HG02938 (cell line): ENCODE data around the gene NAP1L4.

Experiments
- ATAC-seq: cut with Tn5 transposase; IDR thresholded peaks from one replicate; pipeline ENCODE4 v1.9.1; 2021; ENCODE audit warnings: mild to moderate bottlenecking, moderate library complexity; ENCODE audit not compliant: unreplicated experiment

NAP1L4 gene

DNA sequence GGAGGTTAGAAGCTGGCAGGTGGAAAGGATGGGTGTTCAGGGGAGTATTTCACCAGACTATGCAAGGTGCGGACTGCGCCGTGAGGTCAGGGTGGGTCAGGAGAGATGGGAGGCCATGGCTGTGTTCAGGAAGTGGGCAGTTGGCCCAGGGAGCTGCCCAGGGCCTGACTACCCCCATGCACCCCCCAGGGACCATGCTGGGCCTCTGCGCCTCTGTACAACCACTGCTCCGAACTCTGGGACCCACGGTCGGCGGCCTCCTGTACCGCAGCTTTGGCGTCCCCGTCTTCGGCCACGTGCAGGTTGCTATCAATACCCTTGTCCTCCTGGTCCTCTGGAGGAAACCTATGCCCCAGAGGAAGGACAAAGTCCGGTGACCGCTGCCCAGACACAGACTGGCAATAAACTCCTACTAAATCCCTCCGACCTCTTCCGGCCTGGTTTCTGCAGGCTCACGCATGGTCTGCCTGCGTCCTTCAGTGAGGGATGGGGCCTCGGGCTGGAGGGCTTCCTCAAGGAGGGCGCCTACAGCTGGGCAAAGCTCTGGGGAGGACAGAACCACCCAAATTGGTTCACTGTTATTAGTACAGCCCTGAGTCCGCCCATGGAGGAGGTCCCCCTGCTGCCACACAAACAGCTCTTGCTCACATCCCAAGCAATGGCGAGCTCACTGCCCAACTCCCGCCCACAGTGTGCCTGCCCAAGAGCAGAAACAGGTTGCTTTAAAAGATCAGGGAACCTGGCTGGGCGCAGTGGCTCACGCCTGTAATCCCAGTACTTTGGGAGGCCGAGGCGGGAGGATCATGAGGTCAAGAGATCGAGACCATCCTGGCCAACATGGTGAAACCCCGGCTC is 67.1 kb downstream of the NAP1L4 start:
- ATAC-seq = no peak

DNA sequence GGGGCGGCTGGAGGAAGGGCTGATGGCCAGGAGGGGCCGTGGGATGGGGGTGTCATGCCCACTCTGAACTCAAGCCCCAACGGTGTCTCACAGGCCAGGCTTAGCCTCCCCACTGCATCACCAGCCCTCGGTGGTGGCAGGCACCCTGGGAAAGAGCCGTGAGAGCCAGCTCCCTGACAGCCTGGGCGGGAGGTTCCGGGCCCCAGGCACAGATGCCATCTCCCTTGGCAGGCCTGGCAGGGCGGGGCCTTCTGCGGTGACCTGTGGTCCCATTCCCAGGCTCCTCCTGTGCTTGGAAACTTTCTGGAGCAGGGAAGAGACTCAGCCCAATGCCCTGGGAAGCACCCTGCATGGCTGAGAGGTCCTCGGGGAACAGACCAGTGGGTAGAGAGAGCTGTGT is 67.7 kb downstream of the NAP1L4 start:
- ATAC-seq = no peak

DNA sequence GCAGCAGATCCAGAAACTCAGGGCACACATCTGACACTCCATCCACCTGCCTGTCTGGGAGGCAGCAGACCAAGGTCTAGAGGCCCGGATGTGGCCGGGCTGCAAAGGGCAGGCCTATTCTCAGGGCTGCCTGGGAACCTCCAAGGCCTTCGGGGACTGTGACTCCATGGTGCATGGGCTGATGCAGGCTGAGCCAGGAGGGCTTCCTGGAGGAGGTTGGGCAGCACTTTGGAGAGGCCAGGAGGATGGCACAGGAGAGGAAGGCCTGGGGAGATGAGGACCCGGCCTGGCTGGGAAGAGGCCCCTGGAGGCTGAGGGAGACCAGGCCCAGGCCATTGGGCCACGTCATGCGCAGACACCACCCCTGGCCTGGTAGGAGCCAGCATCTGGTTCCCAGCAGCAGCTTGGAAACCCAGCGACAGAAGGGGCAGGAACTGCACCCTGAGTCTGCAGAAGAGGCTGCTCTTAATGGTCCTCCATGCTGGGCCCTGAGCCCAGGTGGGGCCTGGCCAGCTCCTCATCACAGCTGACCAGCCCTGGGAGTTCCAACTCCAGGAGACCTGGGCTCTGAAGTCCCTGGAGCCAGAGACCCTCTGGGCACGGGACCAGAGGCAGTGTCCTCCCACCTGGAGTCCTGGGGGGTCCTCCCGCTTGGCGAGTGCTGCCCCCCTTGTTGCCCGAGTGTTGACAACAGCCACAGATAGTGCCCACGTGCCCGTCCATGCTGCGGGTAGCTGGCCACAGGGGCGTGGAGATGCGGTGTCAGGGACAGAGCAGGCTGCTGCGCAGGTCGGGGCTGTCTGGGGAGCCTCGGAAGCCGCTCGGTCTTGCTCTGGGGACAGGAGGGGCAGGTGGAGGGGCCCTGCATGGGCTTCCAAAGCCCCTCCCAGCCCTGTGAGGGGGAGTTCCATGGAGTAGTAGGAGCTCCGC is 68.4 kb downstream of the NAP1L4 start:
- ATAC-seq = no peak

DNA sequence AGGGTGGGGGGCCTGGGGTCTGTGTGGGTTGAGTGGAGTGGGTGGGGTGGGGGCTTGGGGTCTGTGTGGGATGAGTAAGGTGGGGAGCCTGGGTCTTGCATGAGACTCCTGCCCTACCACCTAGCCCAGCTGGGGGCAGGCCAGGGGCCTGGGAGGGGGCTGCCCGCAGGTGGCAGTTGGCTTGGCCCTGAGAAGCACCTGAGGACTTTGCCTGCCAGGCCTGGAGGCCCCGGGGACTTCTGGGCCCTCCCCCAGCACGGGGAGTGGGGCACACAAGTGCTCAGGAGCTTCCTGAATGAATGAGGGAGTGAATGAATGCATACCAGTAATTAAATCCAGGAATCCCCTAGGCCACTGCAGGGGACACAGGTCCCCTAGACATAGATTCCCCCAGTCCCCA is 69.5 kb downstream of the NAP1L4 start:
- no peak for ATAC-seq

DNA sequence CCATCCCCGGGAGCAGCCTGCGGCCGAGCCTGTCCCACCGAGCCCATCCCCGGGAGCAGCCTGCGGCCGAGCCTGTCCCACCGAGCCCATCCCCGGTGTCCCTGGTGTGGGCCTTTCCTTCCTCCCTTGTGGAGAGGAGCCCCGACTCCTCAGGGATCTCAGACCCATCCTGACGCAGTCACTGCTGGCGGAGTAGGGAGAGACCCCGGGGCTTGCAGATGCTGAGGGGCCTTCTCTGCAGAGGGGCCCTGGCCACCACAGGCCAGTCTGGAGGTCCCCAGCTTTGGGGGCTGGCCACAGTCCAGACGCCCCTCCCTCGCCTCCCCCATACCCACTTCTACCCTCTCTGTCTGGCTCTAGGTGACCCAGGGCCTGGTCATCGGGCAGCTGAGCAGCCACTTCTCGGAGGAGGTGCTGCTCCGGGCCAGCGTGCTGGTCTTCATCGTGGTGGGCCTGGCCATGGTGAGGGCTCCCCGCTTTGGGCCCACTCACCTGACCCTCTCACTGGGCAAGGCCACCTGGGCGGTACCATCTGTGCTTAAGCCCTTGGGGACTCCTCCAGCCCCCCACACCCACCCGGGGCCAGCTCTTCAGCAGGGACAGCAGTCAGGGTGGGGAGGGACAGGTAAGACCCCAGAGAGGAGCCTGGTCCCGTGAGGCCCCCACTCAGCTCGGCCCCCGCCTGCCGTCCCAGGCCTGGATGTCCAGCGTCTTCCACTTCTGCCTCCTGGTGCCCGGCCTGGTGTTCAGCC is 70.2 kb downstream of the NAP1L4 start:
- no peak for ATAC-seq

DNA sequence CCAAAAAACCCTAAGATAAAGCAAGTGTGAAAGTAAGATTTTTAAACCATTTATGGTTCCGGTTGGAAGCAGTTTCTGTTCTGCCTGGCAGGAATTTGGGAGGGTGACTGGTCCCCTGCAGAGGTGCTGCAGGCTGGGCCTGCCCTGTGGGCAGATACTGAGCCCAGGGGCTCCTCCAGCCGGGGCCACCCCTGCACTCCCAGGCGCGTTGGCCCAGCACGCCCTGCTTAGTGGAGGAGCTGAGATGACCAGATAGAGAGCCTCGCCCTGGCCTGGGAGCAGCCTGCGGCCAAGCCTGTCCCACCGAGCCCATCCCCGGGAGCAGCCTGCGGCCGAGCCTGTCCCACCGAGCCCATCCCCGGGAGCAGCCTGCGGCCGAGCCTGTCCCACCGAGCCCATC is 70.9 kb downstream of the NAP1L4 start:
- ATAC-seq = no peak

DNA sequence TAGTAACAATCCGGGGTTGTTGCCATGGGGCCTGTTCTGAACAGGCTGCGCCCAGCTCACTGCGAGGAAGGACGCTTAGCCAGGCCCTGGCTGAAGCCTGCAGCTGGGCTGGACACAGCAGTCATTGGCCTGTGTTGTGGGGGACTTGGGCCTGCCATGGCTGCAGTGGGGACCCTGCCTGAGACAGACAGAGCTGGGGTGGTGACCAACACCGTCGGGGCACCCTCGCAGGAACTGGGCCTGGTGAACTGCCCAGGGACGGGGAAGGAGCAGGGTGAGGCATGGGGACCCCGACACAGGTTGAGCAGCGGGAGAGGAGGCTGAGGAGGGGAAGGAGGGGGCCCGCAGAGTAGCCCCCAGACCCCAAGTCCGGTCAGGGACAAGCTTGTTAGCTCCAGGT is 71.8 kb downstream of the NAP1L4 start:
- no peak for ATAC-seq

DNA sequence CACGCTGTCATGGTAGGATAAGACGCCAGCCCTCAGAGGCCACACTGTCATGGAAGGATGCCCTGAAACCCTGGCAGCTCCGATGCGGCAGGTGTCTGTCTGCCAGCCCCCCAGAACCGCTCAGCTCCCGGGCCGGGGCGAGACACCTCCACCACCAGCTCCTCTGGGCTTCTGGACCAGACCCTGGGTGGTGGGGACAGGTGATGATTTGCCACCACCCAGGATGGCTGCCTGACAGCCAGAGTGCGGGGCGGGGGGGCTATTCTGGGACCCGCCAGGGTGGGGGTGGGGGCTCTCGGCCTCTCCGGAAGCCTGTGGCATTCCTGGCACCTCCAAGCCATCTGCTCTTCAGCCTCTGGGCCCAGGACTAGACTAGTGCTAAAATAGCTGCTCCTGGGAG is 72.3 kb downstream of the NAP1L4 start:
- no peak for ATAC-seq

DNA sequence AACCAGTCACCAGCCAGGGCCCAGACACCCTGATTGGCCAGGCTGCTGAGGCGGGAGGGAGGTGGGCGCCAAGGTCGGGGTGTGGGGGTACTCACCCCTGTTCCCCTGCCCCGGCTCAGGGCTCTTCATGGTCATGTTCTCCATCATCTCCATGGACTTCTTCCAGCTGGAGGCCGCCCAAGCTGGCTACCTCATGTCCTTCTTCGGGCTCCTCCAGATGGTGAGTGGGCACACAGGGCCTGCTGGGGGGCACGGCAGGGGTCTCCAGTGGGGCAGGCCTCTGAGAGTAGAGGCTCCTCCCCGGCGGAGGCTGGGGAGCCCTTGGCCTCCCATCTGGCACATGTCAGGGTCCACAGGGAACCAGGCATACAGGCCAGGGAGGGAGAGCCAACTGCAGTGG is 72.9 kb downstream of the NAP1L4 start:
- ATAC-seq = no peak

DNA sequence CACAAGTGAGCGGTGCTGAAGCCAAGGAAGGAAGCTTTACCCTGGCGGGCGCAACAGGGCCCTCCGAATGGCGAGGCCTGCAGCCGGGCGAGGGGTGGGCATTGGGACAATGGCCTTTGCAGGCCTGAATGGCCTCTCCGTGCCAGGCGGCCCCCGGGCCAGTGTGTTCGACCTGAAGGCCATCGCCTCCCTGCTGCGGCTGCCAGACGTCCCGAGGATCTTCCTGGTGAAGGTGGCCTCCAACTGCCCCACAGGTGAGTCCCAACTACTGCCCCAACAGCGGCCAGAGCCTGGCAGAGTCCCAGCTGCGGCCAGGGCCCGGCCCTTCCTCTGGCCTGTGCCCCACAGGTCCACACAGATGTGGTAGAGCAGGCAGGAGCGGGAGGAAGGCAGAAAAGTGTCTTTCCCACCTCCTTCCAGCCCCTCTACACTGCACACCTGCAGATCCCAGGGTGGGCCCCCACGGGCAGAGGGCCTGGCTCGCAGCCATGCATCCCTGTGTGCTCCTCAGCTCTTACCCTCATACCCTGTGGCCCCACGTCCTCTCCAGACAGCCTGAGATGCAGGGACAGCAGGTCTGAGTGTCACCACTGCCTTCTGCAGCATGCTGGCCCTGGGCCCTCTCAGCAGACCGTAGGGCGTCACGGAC is 74.2 kb downstream of the NAP1L4 start:
- no peak for ATAC-seq

DNA sequence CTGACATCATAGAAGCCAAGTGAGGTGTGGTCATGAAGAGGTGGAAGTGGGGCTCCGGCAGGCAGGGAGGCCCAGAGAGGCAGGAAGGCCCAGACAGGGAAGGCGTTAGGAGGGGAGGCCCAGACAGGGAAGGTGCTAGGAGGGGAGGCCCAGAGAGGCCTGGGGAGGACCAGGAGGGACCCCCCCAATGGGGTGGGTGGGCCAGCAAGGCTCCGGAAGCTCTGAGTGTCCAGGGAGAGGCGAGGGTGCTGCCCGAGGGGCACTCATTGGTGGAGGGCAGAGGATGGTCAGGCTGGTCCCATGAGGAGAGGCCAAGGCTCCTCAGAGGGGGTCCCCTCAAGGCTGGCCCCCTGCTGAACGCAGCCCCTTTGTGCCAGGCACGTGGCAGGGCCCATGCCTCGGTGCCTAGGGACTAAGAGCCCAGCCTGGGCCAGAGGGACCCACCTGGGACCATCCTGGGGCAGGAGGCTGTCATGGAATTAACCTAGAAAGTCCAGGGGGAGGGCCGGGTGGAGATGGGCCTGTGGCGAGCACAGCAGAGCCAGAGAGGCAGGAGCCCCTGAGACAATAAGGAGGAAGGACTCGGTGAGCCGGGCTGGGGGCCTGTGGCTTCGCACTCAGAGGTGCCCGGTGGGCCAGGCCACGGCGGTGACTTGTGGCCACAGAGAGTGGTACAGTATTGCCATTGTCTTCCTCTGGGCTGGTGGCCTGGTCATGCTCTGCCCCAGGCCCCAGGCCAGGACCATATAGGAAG is 75.1 kb downstream of the NAP1L4 start:
- ATAC-seq = no peak

DNA sequence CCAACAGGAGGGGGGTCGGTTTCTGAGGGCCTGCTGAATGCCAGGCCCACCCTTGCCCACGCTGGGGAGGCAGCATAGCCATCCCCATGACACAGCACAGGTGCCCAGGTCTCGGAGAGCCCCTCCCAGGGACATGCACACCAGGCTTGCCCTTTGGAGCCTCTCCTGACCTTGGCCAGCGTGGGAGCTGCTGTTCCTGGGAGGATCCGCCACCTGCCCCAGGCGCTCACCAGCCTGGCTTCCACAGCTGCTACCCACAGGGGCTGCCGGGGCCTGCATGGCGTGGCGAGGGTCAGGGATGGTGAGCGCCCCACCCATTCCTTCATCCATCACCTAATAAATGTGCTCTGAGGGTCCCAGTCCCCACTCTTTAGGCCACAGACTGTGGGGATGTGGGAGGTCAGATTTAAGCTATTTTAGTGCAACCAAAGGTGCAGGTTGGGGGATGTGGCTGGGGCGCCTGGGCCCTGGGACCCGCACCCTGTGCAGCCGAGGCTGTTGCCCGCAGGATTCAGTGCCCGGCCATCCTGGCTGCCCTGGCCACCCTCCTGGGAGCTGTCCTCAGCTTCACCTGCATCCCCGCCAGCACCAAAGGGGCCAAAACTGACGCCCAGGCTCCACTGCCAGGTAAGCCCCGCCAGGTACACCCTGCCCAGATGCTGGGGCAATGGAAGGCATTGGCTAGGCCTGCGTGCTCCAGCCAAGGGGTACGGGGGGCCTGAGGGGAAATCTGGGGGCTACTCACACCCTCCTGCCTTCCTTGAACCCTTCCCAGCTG is 75.8 kb downstream of the NAP1L4 start:
- ATAC-seq = no peak

DNA sequence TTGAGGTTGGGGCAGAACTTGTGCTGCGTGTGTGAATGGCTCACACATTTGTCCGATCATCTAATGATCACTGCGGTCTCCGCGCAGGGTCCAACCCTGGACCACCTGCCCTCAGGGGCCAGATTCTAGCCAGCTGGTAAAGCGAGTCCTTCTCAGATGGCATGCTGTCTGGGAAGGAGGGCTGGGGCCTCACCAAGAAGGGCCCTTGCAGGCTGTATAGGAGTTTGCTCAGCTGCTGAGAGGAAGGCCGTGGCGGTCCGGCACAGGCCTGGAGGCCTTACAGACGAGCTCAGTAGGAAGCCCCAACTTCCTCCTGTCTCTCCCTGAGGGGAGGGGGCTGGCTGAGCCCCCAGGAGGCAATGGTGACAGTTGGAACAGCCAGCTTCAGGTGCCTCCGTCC is 76.7 kb downstream of the NAP1L4 start:
- ATAC-seq = no peak

DNA sequence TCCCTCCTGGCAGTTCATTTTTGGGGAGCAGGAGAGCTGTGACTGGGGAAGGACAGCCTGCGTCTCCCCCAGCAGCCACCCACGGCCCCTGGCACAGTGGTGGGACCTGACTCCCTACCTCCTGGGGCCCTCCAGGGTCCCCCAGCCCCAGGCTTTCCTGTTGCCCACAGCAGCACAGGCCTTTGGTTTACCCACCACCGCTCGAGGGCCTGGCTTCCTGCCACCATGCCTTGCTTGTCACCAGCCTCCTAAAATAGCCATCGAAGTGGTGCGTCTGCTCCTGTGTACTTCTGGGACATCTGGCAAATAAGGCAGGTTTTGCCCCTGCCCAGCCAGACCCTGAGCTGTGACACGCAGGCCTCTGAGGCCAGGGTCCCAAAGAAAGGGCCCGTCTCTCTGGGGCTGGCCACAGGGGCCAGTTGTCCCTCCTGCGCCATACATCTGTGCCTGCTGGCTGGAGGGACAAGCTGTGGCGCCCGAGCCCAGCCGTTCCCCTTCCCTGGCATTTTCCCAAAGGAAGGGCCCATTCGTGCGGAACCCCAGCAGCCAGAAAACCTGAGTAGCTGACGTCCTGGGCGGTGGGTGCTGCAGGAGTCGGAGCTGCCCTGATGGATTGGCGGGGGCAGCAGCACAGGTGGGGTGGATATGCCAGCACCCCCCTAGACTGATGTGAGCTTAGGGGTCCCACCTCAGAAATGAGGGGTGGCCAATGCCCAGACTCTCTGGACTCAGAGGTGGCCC is 77.5 kb downstream of the NAP1L4 start:
- no peak for ATAC-seq

DNA sequence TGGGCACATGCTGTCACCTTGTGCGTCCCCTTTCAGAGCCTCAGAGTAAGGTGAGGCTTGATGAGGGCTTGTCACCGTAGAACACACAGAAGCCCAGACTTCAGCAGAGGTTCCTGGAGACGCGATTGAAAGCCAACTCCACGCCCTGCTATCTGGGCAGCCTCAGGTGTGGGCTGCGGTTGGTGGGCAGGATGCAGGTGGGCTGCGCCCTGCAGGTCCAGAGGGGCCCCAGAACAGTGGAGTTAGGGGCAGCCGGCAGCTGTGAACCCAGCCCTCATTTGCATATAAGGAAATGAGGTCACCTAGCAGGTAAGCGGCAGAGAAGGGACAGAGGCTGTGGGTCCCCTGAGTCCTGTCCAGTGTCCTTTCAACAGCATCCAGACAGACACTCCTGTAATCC is 78.4 kb downstream of the NAP1L4 start:
- ATAC-seq = no peak

DNA sequence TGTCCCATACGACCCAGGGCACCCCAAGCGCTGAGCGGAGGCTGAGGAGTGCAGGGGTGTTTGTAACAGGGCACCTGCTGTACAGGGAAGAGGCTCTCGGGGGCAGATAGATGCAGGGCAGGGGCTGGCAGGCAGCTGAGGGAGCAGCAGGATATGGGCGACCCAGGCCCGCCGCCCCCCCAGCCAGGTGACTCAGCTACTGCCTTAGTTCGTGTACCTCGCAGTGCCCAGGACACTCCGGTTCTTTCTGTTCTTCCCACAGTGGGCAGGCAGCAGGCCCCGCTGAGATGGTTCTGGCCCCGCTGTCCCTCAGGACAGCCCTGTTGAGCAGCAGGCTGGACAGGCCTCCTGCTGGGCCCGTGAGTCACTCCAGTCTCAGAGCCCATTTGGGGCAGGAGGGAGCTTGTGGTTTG is 79.1 kb downstream of the NAP1L4 start:
- no peak for ATAC-seq

DNA sequence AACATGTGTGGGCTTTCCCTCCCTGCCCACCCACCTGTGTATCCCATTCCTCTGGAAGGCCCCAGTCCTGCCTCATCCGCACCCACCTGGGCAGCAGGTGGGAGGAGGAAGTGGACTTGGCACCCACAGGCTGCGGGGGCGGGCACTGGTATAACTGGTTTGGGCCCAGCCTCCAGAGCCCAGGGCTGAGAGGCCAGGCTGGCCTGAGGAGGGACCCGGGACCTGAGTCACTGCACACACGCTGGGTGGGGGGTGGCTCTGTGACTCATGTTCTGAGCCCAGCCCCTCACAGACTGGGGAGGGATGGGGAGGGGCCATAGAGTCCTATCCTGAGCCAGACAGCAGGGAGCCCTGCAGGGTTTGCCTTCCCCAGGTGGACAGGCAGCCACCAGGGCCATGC is 79.6 kb downstream of the NAP1L4 start:
- ATAC-seq = no peak

DNA sequence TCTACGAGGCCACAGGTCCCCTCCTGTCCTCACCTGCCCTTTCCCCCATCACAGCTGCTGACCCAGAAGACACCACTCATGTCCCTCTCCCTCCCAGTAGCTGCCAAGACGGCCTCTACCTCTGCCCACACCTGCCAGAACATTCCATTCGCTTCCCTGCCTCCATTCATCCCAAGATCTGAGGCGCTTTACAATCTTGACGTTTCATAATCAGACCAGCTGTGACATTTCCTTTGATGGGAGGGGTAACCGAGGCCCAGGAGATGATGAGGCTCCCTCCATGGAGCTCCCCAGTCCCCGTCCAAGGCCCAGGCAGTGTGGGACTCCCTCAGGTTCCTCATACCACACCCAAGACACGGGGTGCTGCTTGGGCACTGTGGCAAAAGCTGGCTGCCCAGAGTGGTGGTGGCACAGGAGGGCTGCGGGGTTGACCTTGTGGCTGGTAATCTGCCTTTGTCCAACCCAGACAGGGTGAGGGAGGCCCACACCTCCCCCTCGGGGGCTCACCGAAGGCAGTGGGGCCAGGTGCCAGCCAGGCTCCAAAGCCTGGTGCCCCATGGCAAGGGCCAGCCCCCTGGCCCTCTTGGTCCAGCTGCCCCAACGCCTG is 80.2 kb downstream of the NAP1L4 start:
- no peak for ATAC-seq
